ENCODE measurements around the gene ACTR1B.

GRCh38 chr2:97711394-97711711, 47.5 kb upstream of the ACTR1B start:
- no peak for TF ChIP-seq CTCF (IDR thresholded peaks at IDR 0.05; ENCODE audit: low read length)
- no peak for TF ChIP-seq EZH2 (IDR thresholded peaks at IDR 0.05; ENCODE audit: borderline replicate concordance, low read length)
